GM23248 (cell line): ENCODE measurements around the gene RAI2. TPM values are rescaled to one million over a fixed set of nuclear protein-coding genes. Genes with fewer than 3 reads are reported as not detected.

ENCODE experiments used
- DNase-seq: peaks from one replicate; pipeline ENCODE4 v3.0.0-alpha.2; 2015
- H2AFZ ChIP-seq: fragments of 200-600 bp; sonication (generic); 2 replicates; pipeline ENCODE4 v1.6.1; 2016; ENCODE audit warnings: antibody characterized with exemption
- H3F3A ChIP-seq: fragments of 200-600 bp; sonication (generic); 2 replicates; pipeline ENCODE4 v1.6.1; 2016; ENCODE audit warnings: mild to moderate bottlenecking, antibody characterized with exemption, mixed run types; ENCODE audit not compliant: insufficient read depth
- H3K27ac ChIP-seq: fragments of 200-600 bp; sonication (generic); 2 replicates; pipeline ENCODE4 v1.5.1; 2016; ENCODE audit warnings: mild to moderate bottlenecking
- H3K27me3 ChIP-seq: fragments of 200-600 bp; sonication (generic); replicated peaks from 2 replicates; pipeline ENCODE4 v1.6.1; 2016; ENCODE audit warnings: mild to moderate bottlenecking; ENCODE audit not compliant: insufficient read depth
- H3K36me3 ChIP-seq: fragments of 200-600 bp; sonication (generic); 2 replicates; pipeline ENCODE4 v1.6.1; 2016; ENCODE audit warnings: low read depth, mild to moderate bottlenecking
- H3K4me1 ChIP-seq: fragments of 200-600 bp; sonication (generic); 2 replicates; pipeline ENCODE4 v1.6.1; 2016; ENCODE audit warnings: mild to moderate bottlenecking; ENCODE audit not compliant: insufficient read depth
- H3K4me2 ChIP-seq: fragments of 200-600 bp; sonication (generic); one replicate; pipeline ENCODE4 v1.6.1; 2016; ENCODE audit warnings: mild to moderate bottlenecking; ENCODE audit not compliant: unreplicated experiment
- H3K4me3 ChIP-seq: fragments of 200-600 bp; sonication (generic); 2 replicates; pipeline ENCODE4 v1.5.1; 2016; ENCODE audit warnings: mild to moderate bottlenecking
- H3K79me2 ChIP-seq: fragments of 200-600 bp; sonication (generic); 2 replicates; pipeline ENCODE4 v1.6.1; 2016; ENCODE audit warnings: mild to moderate bottlenecking; ENCODE audit not compliant: insufficient read depth
- H3K9ac ChIP-seq: fragments of 200-600 bp; sonication (generic); 2 replicates; pipeline ENCODE4 v1.6.1; 2016; ENCODE audit warnings: mild to moderate bottlenecking
- H3K9me2 ChIP-seq: fragments of 200-600 bp; sonication (generic); 2 replicates; pipeline ENCODE4 v1.6.1; 2016; ENCODE audit warnings: mixed run types, mild to moderate bottlenecking, moderate library complexity; ENCODE audit not compliant: insufficient read depth
- H3K9me3 ChIP-seq: fragments of 200-600 bp; sonication (generic); one replicate; pipeline ENCODE4 v1.6.1; 2017; ENCODE audit warnings: low read depth
- H4K20me1 ChIP-seq: fragments of 200-600 bp; sonication (generic); 2 replicates; pipeline ENCODE4 v1.6.0; 2016; ENCODE audit not compliant: insufficient read depth
- EZH2 ChIP-seq: fragments of 200-600 bp; sonication (generic); IDR thresholded peaks from 2 replicates; pipeline ENCODE4 v1.6.1; 2018; ENCODE audit warnings: antibody characterized with exemption, mild to moderate bottlenecking; ENCODE audit not compliant: insufficient read depth, poor library complexity, severe bottlenecking
- EZH2phosphoT487 ChIP-seq: fragments of 200-600 bp; sonication (generic); IDR thresholded peaks from 2 replicates; pipeline ENCODE4 v1.6.1; 2018; ENCODE audit warnings: antibody characterized with exemption, moderate library complexity, mild to moderate bottlenecking, low read depth; ENCODE audit not compliant: insufficient read depth
- WGBS, 2 experiments: methylation state at CpG; one replicate each; pipeline ENCODE4 v1.1.6; 2015 to 2017; ENCODE audit warnings: low lambda C conversion rate in 2 of 2, low coverage in 1 of 2; ENCODE audit errors: missing lambda C conversion rate in 2 of 2; 5-methylcytosine and 5-hydroxymethylcytosine counted together
- in situ Hi-C: fragments of 300-500 bp; cut with MboI; formaldehyde crosslinking; loops from 2 replicates; pipeline ENCODE4 v1.15.0; 2020
- polyA plus RNA-seq: library from polyadenylated mRNA; unstranded; fragments of >200 nt; fragmentation: Nextera tagmentation; extraction: Ambion mirVana; gene quantifications from 2 replicates; pipeline ENCODE4 v1.2.1, GENCODE V29; 2016
- total RNA-seq: library from RNA; depleted of rRNA; stranded (reverse); fragments of >200 nt; shearing (Covaris generic); gene quantifications from 2 replicates; pipeline ENCODE4 v1.2.3, GENCODE V29; 2014

RAI2 gene
- total and polyA plus RNA-seq, 2 experiments from 2014 or later, result not detected

- TF ChIP-seq EZH2phosphoT487 (no peak), EZH2 (no peak)
- no peaks in the 10 kb centered on the region for H3K9me3 ChIP-seq
Measured at GRCh38 chrX:17779434-17779833, 81.7 kb downstream of the RAI2 start.

DNA sequence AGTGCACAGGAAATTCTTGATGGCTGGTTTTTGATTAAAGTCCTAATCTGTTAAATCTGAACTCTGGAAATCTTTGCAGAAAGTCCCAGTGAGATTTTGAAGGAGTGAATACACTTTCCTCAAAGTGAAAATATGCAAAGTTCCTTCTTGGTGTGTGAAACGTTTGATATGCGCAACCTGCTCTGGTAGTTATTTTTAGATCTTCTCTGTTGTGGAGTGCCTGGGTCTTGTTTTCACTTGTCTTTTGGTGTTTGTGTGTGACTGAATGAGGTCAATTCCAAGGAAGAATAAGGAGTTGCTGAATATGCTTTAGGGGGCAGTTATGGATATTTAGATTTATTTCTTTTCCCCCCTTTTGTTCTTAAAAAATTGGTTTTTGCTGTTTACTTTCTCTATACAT lies 82.1 kb downstream of the RAI2 start:
- WGBS, 2 experiments, result 84 to 92% methylated on average over 2 of the region's 2 CpGs
- no peaks in the 10 kb centered on the region for H3K9me2 ChIP-seq
- no peak for DNase-seq
- H2AFZ ChIP-seq, result no peak overlapping the region
- H3K27ac ChIP-seq, result no peak overlapping the region
- no peaks in the 10 kb centered on the region for H3K79me2 ChIP-seq
- TF ChIP-seq EZH2 (no peak), EZH2phosphoT487 (no peak)
- H3K4me1 ChIP-seq, result no peaks in the 10 kb centered on the region
- no peak overlapping the region for H3K9ac ChIP-seq
- H3K27me3 ChIP-seq, result no peaks in the 10 kb centered on the region
- no peak overlapping the region for H3K4me2 ChIP-seq
- no peaks in the 10 kb centered on the region for H4K20me1 ChIP-seq
- H3K36me3 ChIP-seq, result no peaks in the 10 kb centered on the region
- no peaks in the 10 kb centered on the region for H3F3A ChIP-seq
- in situ Hi-C loops, result no loop called here
- no peak overlapping the region for H3K4me3 ChIP-seq
- no peaks in the 10 kb centered on the region for H3K9me3 ChIP-seq

More at GRCh38 chrX:17779434-17779833, 81.7 kb downstream of the RAI2 start:
- in situ Hi-C loops, result no loop called here
- Histone ChIP-seq H2AFZ (no peak overlapping the region), H3K36me3 (no peaks in the 10 kb centered on the region), H3K9me2 (no peaks in the 10 kb centered on the region), H3F3A (no peaks in the 10 kb centered on the region), H3K9ac (no peak overlapping the region), H3K4me3 (no peak overlapping the region), H3K27me3 (no peaks in the 10 kb centered on the region), H3K79me2 (no peaks in the 10 kb centered on the region), H4K20me1 (no peaks in the 10 kb centered on the region), H3K4me1 (no peaks in the 10 kb centered on the region), H3K27ac (no peak overlapping the region), H3K4me2 (no peak overlapping the region)
- no peak for DNase-seq
- WGBS, 2 experiments, result 45 to 54% methylated on average over 4 of the region's 4 CpGs

- no peaks in the 10 kb centered on the region for H3F3A ChIP-seq
- H2AFZ ChIP-seq, result no peak overlapping the region
- no peak overlapping the region for H3K4me2 ChIP-seq
- no peaks in the 10 kb centered on the region for H3K9me3 ChIP-seq
- H4K20me1 ChIP-seq, result no peaks in the 10 kb centered on the region
- WGBS, 2 experiments, result 78 to 87% methylated on average over 1 of the region's 1 CpG
- no peaks in the 10 kb centered on the region for H3K27me3 ChIP-seq
- TF ChIP-seq EZH2phosphoT487, result no peak
- TF ChIP-seq EZH2, result no peak
- H3K4me1 ChIP-seq, result no peaks in the 10 kb centered on the region
- H3K4me3 ChIP-seq, result no peak overlapping the region
- H3K27ac ChIP-seq, result no peak overlapping the region
- no peaks in the 10 kb centered on the region for H3K79me2 ChIP-seq
- in situ Hi-C loops, result no loop called here
- H3K9ac ChIP-seq, result no peak overlapping the region
- H3K9me2 ChIP-seq, result no peaks in the 10 kb centered on the region
- no peaks in the 10 kb centered on the region for H3K36me3 ChIP-seq
- DNase-seq, result no peak
Measured at GRCh38 chrX:17774053-17774452, 87.0 kb downstream of the RAI2 start.

DNA sequence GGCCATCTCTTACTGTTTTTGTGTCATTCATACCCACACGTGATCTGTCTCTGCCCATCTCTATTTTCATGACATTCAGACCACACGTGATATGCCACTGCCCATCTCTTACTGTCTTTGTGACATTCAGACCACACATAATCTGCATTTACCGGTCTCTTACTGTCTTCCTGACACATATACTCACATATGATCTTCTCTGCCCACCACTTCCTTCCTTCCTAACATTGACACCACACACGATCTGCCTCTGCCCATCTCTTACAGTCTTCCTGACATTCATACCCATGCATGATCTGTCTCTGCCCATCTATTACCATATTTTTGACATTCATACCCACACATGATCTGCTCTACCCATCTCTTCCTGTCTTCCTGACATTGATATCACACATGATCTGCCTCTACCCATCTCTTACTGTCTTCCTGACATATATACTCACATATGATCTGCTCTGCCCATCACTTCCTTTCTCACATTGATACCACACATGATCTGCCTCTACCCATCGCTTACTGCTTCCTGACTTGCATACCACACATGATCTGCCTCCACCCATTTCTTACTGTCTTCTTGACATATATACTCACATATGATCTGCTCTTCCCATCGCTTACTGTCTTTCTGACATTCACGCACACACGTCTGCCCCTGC lies 87.7 kb downstream of the RAI2 start:
- Histone ChIP-seq H3K9ac (no peak overlapping the region), H3K9me3 (no peaks in the 10 kb centered on the region), H3K27me3 (no peaks in the 10 kb centered on the region), H3K4me1 (no peaks in the 10 kb centered on the region), H2AFZ (no peak overlapping the region), H3K27ac (no peak overlapping the region), H4K20me1 (no peaks in the 10 kb centered on the region), H3K36me3 (no peaks in the 10 kb centered on the region), H3K4me3 (no peak overlapping the region), H3K79me2 (no peaks in the 10 kb centered on the region), H3F3A (no peaks in the 10 kb centered on the region), H3K4me2 (no peak overlapping the region), H3K9me2 (no peaks in the 10 kb centered on the region)
- TF ChIP-seq EZH2 (no peak), EZH2phosphoT487 (no peak)
- 84 to 86% methylated on average over 7 to 8 of the region's 8 CpGs for WGBS, 2 experiments
- no peak for DNase-seq
- in situ Hi-C loops, result no loop called here
